ENCODE data around the gene AMOT.

DNA sequence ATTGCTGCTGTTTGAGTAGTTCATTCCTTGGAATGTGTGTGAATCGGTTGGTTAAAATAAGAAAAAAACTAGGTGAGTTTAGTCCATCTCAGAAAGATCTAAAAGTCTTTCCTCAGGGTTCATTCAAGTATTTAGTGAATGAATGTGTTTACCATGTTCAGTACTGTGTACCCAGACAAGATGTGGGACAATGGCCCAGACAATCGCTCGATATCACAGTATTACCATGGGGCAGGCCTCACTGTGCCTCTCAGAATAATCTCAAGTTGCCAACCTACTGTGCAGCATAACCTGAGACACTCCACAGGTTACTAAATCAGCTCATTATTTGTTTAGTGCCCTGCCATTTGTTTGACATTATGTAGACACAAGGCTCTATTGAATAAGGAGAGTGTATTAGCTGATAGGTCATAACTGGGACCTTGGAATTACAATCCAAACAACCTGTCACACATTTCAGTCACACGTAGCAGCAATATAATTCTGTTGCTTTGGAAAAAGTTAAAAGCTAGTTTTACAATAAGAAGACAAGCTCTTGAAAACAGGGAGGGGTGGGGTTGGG lies 24.9 kb upstream of the AMOT start:
- no peak for TF ChIP-seq TARDBP (IDR thresholded peaks at IDR 0.05; ENCODE audit: borderline replicate concordance)
- TF ChIP-seq, protein P1, sequence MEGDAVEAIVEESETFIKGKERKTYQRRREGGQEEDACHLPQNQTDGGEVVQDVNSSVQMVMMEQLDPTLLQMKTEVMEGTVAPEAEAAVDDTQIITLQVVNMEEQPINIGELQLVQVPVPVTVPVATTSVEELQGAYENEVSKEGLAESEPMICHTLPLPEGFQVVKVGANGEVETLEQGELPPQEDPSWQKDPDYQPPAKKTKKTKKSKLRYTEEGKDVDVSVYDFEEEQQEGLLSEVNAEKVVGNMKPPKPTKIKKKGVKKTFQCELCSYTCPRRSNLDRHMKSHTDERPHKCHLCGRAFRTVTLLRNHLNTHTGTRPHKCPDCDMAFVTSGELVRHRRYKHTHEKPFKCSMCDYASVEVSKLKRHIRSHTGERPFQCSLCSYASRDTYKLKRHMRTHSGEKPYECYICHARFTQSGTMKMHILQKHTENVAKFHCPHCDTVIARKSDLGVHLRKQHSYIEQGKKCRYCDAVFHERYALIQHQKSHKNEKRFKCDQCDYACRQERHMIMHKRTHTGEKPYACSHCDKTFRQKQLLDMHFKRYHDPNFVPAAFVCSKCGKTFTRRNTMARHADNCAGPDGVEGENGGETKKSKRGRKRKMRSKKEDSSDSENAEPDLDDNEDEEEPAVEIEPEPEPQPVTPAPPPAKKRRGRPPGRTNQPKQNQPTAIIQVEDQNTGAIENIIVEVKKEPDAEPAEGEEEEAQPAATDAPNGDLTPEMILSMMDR (IDR thresholded peaks at IDR 0.05 in 2 of 3, conservative IDR thresholded peaks at IDR 0.05 in 1 of 3; ENCODE audit: control insufficient read depth in 2 of 3, extremely low read depth in 1 of 3, insufficient read depth in 1 of 3, low read depth in 3 of 3, low read length in 3 of 3), result no peak
- TF ChIP-seq, protein P2, sequence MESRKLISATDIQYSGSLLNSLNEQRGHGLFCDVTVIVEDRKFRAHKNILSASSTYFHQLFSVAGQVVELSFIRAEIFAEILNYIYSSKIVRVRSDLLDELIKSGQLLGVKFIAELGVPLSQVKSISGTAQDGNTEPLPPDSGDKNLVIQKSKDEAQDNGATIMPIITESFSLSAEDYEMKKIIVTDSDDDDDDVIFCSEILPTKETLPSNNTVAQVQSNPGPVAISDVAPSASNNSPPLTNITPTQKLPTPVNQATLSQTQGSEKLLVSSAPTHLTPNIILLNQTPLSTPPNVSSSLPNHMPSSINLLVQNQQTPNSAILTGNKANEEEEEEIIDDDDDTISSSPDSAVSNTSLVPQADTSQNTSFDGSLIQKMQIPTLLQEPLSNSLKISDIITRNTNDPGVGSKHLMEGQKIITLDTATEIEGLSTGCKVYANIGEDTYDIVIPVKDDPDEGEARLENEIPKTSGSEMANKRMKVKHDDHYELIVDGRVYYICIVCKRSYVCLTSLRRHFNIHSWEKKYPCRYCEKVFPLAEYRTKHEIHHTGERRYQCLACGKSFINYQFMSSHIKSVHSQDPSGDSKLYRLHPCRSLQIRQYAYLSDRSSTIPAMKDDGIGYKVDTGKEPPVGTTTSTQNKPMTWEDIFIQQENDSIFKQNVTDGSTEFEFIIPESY (IDR thresholded peaks at IDR 0.05), result no peak
- no peak for TF ChIP-seq RFX5 (IDR thresholded peaks at IDR 0.05; ENCODE audit: low read depth, low read length)
